ENCODE measurements around the gene CSPG5. TPM values are rescaled to one million over a fixed set of nuclear protein-coding genes. Genes with fewer than 3 reads are reported as not detected.

The CSPG5 gene
- total and polyA plus RNA-seq, 2 donors from 2014 or later: 0.16 to 0.67 TPM

GRCh38 chr3:47566667-47567066 lies 12.0 kb downstream of the CSPG5 start:
- Histone ChIP-seq H3K27me3 (ENCODE audit: control insufficient read depth, insufficient read depth, low read length) (no peaks in the 10 kb centered on the region), H3K4me1 (ENCODE audit: control insufficient read depth in 2 of 3, insufficient read depth in 2 of 3, low read depth in 1 of 3, low read length in 3 of 3) (no peaks in the 10 kb centered on the region), H3K9ac (ENCODE audit: low read length in 3 of 3) (no peak overlapping the region), H3K4me3 (ENCODE audit: low read length in 3 of 3) (no peak overlapping the region), H3K27ac (ENCODE audit: low read depth in 2 of 2, low read length in 2 of 2) (no peak overlapping the region), H3K9me3 (ENCODE audit: control insufficient read depth in 2 of 3, insufficient read depth in 1 of 3, low read length in 3 of 3) (no peaks in the 10 kb centered on the region), H3K36me3 (ENCODE audit: control insufficient read depth in 2 of 3, insufficient read depth in 3 of 3, low read length in 3 of 3) (no peaks in the 10 kb centered on the region)
- TF ChIP-seq, protein P1, sequence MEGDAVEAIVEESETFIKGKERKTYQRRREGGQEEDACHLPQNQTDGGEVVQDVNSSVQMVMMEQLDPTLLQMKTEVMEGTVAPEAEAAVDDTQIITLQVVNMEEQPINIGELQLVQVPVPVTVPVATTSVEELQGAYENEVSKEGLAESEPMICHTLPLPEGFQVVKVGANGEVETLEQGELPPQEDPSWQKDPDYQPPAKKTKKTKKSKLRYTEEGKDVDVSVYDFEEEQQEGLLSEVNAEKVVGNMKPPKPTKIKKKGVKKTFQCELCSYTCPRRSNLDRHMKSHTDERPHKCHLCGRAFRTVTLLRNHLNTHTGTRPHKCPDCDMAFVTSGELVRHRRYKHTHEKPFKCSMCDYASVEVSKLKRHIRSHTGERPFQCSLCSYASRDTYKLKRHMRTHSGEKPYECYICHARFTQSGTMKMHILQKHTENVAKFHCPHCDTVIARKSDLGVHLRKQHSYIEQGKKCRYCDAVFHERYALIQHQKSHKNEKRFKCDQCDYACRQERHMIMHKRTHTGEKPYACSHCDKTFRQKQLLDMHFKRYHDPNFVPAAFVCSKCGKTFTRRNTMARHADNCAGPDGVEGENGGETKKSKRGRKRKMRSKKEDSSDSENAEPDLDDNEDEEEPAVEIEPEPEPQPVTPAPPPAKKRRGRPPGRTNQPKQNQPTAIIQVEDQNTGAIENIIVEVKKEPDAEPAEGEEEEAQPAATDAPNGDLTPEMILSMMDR (IDR thresholded peaks at IDR 0.05; ENCODE audit: borderline replicate concordance, extremely low read depth, insufficient read depth): no peak
- DNase-seq: no peak
- FAIRE-seq: no peak
- intact Hi-C loops (cut with DNase I): no loop called here

DNA sequence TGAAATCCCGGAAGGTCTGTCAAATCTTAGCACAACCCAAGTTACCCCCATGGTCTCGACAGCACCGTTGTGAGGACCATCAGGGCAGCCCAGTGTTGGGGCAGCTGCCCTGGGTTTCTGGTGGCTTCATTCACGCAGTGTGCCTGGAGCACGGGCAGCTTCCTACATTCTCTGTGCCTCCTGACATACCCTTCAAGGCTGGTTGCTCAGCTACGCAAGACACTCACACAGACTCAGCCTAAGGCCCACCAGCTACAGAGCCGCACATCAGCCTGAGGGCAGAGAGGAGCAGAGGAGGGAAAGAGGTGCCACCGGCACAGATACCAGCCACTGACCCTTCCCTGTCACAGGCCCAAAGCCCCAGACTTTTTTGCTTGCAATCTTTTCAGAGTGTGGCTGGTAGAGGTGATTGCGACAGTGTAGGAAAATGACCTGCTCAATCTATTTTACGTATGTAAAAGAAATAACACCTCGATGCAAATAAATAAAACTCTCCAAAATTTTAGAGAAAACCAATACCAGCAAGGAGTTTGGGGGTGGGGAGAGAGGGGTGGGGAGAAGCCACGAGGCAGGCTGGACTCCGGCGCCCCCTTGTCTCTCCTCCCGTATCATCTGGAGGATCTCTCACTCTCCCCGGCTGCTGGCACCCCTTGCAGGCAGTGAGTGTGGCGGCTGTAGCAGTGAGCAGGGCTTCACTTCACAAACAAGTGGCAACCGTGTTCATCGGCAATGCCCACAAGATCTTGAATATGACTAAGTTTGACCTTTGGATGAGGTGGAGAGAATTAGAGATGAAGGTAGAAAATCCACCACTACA lies 12.7 kb downstream of the CSPG5 start:
- Histone ChIP-seq H3K4me3 (ENCODE audit: low read length in 3 of 3) (no peak overlapping the region), H3K27ac (ENCODE audit: low read depth in 2 of 2, low read length in 2 of 2) (no peak overlapping the region), H3K9ac (ENCODE audit: low read length in 3 of 3) (no peak overlapping the region), H3K27me3 (ENCODE audit: control insufficient read depth, insufficient read depth, low read length) (no peaks in the 10 kb centered on the region), H3K4me1 (ENCODE audit: control insufficient read depth in 2 of 3, insufficient read depth in 2 of 3, low read depth in 1 of 3, low read length in 3 of 3) (no peaks in the 10 kb centered on the region), H3K9me3 (ENCODE audit: control insufficient read depth in 2 of 3, insufficient read depth in 1 of 3, low read length in 3 of 3) (no peaks in the 10 kb centered on the region), H3K36me3 (ENCODE audit: control insufficient read depth in 2 of 3, insufficient read depth in 3 of 3, low read length in 3 of 3) (no peaks in the 10 kb centered on the region)
- TF ChIP-seq, protein P1 (IDR thresholded peaks at IDR 0.05; ENCODE audit: borderline replicate concordance, extremely low read depth, insufficient read depth): no peak
- intact Hi-C loops (cut with DNase I): no loop called here
- FAIRE-seq (no peak), DNase-seq (no peak)

- H3K27ac ChIP-seq (ENCODE audit: low read depth in 2 of 2, low read length in 2 of 2): no peak overlapping the region
- no peak overlapping the region for H3K9ac ChIP-seq (ENCODE audit: low read length in 3 of 3)
- DNase-seq (no peak), FAIRE-seq (no peak)
- TF ChIP-seq, protein P1 (IDR thresholded peaks at IDR 0.05; ENCODE audit: borderline replicate concordance, extremely low read depth, insufficient read depth): no peak
- no peaks in the 10 kb centered on the region for H3K36me3 ChIP-seq (ENCODE audit: control insufficient read depth in 2 of 3, insufficient read depth in 3 of 3, low read length in 3 of 3)
- H3K4me1 ChIP-seq (ENCODE audit: control insufficient read depth in 2 of 3, insufficient read depth in 2 of 3, low read depth in 1 of 3, low read length in 3 of 3): no peaks in the 10 kb centered on the region
- no peaks in the 10 kb centered on the region for H3K27me3 ChIP-seq (ENCODE audit: control insufficient read depth, insufficient read depth, low read length)
- intact Hi-C loops (cut with DNase I): no loop called here
- H3K9me3 ChIP-seq (ENCODE audit: control insufficient read depth in 2 of 3, insufficient read depth in 1 of 3, low read length in 3 of 3): peaks cover 0 to 6% (median 0%) of the 10 kb centered on the region in 3 donors
- H3K4me3 ChIP-seq (ENCODE audit: low read length in 3 of 3): no peak overlapping the region
Measured at GRCh38 chr3:47556351-47556750, 22.3 kb downstream of the CSPG5 start.
